ENCODE measurements around the gene TAX1BP3.
"Not testable (repeated sequence)": the region's sequence is repeated elsewhere in the genome, so short reads cannot be mapped to it uniquely, and the experiment has no call there.

The TAX1BP3 gene, protein sequence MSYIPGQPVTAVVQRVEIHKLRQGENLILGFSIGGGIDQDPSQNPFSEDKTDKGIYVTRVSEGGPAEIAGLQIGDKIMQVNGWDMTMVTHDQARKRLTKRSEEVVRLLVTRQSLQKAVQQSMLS

DNA sequence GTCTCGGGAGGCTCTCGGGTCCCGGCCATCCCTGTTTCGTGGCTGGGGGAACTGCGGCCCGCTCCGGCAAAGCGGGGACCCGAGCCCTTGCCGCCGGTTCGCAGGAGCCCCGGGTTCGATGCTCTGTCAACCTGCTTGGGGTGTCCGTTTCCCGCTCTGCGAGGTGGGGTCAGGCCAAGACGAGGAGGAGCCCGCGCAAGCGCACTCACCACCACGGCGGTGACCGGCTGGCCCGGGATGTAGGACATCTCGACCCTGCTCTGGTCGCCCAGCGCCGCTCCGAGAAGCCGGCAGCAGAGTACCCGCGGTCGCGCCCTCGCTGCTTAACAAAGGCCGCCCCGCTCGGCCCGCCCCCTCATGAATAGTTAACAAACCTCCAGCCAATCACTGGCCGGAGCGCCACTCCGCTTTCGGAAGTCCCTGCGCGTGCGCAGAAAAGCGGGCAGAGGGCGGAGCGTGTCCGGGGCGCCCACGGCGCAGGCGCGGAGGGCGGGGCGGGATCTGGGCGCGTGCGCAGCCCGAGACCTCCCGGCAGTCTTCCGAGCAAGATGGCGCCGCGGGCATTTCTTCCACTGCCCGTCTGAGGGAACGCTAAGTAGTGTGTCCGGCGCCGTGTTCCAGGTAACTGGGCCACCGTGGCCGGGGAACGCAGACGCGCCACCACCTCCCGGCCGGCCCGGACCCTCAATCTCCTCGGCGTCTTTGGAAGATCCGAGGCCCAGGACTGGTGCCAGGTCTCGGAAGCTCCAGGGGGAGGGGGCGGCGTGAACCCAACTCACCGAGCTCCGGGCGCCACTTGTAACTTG lies at the start of gene TAX1BP3, which contains the start of gene EMC6:
TSS of gene TAX1BP3 (minus strand) at position 300 of the 806 bp plus-strand sequence. CDS start at position 248, 52 bp downstream.
TSS of gene EMC6 (plus strand) at position 534 of the 806 bp plus-strand sequence. CDS start 335 bp downstream, outside the sequence.
- DNase-seq (ENCODE audit: low read depth), result peak; percentile 96

- no peak for DNase-seq (ENCODE audit: low read depth)
Observed at GRCh38 chr17:3715296-3715695, 46.9 kb upstream of the TAX1BP3 start.

GRCh38 chr17:3712811-3713463 lies 44.6 kb upstream of the TAX1BP3 start:
- no peak for DNase-seq (ENCODE audit: low read depth)

DNA sequence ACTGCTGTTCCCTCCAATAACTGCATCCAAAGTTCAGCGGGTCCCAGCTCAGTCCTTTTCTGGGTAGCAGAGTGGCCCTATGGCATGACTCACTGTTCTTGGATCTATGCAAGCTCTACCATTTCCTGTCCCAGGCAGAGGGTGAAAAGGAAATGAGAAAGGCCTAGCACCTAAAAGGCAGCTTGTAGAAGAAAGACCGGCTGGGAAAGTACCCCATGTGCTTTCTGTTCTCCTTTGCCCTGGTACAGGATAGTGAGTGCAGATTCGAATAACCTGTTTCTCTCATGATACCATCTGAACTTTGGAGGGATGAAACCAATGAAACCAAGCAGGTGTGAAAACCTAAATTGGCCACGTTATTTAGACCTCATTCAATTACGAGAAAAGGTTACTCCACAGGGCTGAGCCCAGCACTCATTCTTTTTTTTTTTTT lies 42.6 kb upstream of the TAX1BP3 start:
- DNase-seq (ENCODE audit: low read depth), result no peak

GRCh38 chr17:3708366-3708765 lies 40.0 kb upstream of the TAX1BP3 start:
- no peak for DNase-seq (ENCODE audit: low read depth)

DNA sequence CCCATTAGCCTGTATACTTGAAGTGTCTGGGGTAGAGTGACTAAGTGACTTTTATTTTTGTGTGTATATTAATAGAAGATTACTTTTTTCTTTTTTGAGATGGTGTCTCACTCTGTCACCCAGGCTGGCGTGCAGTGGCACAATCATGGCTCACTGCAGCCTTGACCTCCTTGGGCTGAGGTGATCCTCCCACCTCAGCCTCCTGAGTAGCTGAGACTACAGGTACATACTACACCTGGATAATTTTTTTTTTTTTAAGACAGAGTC lies 37.3 kb upstream of the TAX1BP3 start:
- DNase-seq (ENCODE audit: low read depth), result not testable (repeated sequence)

DNA sequence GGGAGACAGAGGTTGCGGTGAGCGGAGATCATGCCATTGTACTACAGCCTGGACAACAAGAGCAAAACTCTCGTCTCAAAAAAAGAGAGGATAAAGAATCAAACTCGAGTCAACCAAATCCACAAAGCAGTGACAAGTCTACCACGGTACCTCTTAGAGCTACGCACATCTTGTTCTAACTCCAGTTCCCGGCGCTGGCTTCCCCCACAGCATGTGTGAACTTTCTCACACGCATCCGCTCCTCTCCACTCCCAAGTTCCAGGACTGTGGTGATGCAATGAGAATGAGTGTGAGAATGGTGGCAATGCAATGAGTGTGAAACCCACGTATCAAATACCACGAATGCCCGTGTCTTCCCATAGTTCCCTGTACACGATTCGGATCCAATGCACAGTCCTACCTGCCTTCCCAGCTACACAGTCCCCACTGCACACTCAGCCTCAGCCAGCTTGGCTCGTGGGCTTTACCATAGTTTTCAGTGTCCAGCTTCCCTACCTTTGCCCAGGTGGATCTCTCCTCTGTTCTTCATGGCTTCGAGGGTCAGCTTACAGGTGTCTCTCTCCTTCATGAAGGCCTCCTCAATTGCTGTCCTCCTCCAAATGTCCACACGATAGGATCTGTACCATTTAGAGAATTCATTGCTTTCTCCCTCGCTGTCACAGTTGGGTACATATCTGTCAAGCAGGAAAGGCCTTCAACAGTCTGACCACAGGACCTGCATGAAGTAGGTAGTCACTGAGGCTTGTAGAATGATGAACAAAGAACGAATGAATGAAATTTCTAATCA lies 36.7 kb upstream of the TAX1BP3 start:
- DNase-seq (ENCODE audit: low read depth), result no peak

- DNase-seq (ENCODE audit: low read depth), result not testable (repeated sequence)
Observed at GRCh38 chr17:3702041-3702539, 33.7 kb upstream of the TAX1BP3 start.

- DNase-seq (ENCODE audit: low read depth), result no peak
Observed at GRCh38 chr17:3699951-3700350, 31.6 kb upstream of the TAX1BP3 start.

- no peak for DNase-seq (ENCODE audit: low read depth)
Observed at GRCh38 chr17:3698139-3698538, 29.8 kb upstream of the TAX1BP3 start.

GRCh38 chr17:3697103-3697476 lies 28.7 kb upstream of the TAX1BP3 start:
- DNase-seq (ENCODE audit: low read depth), result no peak

DNA sequence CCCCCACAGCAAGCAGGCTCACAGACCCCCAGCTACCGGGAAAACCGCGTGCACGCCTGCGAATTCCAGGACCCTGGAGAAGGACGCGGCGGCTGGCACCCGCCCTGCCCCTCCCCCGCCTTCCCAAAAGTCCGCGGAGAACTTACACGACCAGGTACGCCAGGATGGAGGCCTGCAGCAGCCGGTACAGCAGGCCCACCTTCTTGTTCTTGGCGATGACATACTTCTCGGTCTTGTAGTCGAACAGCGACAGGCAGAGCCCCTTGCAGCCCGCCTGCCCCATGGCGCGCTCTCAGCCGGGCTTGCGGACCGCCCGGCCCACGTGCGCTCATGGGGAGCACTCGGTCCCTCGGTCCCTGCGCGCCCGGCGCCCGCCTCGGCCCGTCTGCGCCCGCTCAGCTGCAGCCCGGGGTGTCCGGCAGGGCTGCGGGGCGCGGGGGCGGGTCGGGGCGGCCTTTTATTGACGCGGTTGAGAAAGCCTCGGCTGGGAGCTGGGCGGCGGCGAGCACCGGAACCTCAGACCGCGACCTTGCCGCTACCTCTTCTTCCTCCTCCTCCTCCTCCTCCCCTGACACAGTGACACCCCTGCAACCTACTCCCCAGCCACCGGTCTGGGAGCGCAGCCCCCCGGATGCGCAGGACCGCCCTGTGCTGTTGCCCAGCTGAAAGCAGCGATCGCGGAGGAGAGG lies 27.5 kb upstream of the TAX1BP3 start, which contains the start of gene P2RX5:
TSS of gene P2RX5 (minus strand) at position 433 of the 689 bp plus-strand sequence. CDS start at position 283, 150 bp downstream.
- DNase-seq (ENCODE audit: low read depth), result no peak

GRCh38 chr17:3695129-3695722 lies 26.8 kb upstream of the TAX1BP3 start:
- no peak for DNase-seq (ENCODE audit: low read depth)

DNA sequence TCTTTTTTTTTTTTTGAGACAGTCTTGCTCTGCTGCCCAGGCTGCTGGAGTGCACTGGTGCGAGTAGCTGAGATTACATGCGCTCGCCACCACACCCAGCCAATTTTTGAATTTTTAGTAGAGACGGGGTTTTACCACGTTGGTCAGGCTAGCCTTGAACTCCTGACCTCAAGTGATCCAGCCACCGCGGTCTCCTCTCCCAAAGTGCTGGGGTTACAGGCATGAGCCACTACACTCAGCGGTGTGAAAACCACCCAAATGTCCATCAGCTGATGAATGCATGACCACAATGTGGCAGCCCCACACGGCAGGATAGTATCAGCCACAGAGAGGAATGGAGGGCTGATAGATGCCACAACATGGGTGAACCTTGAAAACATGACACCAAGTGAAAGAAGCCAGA lies 25.5 kb upstream of the TAX1BP3 start:
- DNase-seq (ENCODE audit: low read depth), result no peak

DNA sequence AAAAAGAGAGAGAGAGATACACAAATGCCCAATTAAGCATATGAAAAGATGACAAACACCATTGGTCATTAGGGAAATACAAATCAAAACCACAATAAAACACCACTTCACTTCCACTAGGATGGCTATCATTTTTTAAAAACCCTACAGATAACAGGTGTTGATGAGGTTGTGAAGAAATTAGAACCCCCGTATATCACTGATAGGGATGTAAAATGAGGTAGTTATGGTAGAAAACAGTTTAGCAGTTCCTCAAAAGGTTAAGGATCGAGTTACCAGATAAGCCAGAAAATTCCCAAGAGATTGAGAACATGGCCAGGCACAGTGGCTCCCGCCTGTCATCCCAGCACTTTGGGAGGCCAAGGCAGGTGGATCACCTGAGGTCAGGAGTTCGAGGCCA lies 24.8 kb upstream of the TAX1BP3 start:
- no peak for DNase-seq (ENCODE audit: low read depth)

GRCh38 chr17:3692346-3692745 lies 24.0 kb upstream of the TAX1BP3 start:
- no peak for DNase-seq (ENCODE audit: low read depth)

- DNase-seq (ENCODE audit: low read depth), result no peak
Observed at GRCh38 chr17:3691617-3692067, 23.3 kb upstream of the TAX1BP3 start.

GRCh38 chr17:3690094-3690715 lies 21.8 kb upstream of the TAX1BP3 start:
- DNase-seq (ENCODE audit: low read depth), result no peak

DNA sequence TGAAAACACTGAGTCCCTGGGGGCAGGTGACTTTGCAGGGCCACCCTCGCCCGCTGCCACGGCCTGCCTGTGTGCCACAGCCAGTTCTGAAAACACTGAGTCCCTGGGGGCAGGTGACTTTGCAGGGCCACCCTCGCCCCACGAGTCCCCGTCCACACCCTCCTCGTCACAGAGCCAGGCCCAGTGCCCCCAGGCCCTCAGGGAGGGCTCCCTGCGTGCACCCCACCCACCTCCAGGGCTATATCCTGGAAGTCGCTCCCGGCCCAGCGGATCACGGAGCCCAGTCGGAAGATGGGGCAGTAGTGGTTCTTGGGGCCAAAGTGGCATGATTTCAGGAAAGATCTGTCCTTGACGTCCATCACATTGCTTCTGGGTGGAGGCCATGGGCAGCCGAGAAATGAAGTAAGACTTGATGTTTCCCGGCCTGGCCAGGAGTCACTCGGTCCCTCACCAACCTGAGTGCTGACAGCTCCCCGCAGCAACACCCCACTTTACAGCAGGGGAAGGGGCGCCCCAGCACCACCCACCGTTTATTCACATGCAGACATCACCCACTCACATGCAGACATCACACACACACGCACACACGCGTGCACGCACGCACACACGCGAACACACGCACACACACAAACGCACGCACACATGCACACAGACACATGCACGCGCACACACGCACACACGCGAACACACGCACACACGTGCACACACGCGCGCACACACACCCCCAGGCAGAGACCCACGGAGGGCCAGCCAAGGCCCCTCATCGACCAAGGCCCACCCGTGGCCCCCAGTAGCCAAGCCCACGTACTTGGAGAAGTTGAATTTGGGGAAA lies 21.1 kb upstream of the TAX1BP3 start:
- DNase-seq (ENCODE audit: low read depth), result no peak

DNA sequence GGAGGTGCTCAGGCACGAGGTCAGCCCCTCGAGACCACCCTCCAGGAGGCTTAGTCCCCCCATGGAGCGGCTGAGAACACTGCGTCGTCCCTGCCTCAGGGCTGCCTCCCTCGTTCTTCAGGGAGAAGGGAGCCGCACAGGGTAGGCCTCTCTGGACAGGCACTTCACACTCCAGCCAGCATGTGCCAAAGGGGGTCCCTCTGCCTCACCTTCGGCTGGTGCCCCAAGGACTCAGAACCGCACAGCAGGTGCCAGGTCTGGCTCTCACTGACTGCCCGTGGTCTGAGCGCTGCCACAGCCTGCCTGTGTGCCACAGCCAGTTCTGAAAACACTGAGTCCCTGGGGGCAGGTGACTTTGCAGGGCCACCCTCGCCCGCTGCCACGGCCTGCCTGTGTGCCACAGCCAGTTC lies 20.5 kb upstream of the TAX1BP3 start:
- no peak for DNase-seq (ENCODE audit: low read depth)

Data from stimulated activated CD8-positive, alpha-beta memory T cell treated with anti-CD3 and anti-CD28 coated beads, Interleukin-7, amount 100 ng/mL, for 24 hours (primary cell).